ENCODE results near the gene TTC33.

- TF ChIP-seq EZH2 (IDR thresholded peaks at IDR 0.05; ENCODE audit: insufficient read depth, poor library complexity, severe bottlenecking), result no peak
- no peak for TF ChIP-seq EZH2phosphoT487 (IDR thresholded peaks at IDR 0.05; ENCODE audit: insufficient read depth, low read depth)
Measured at GRCh38 chr5:40666657-40667056, 89.1 kb downstream of the TTC33 start.

All from GM23248 (cell line).